Measurements from ENCODE around the gene EP400. TPM values are rescaled to one million over a fixed set of nuclear protein-coding genes. Genes with fewer than 3 reads are reported as not detected.
A peak's percentile ranks its signal among the peaks of the same experiment; 100 is the strongest.

Gene EP400
- total RNA-seq, 6 donors from 2014 or later = 21.7 to 61.8 (median 40.4) TPM

GRCh38 chr12:132111654-132112304 is 162.0 kb downstream of the EP400 start:
- Histone ChIP-seq H3K4me1 (no peaks in the 10 kb centered on the region), H3K36me3 (peaks cover 5 to 78% (median 44%) of the 10 kb centered on the region in 4 donors)
- no peak for ATAC-seq (ENCODE audit: low FRiP score in 2 of 2)

GRCh38 chr12:132114667-132115066 is 164.9 kb downstream of the EP400 start:
- no peaks in the 10 kb centered on the region for H3K4me1 ChIP-seq
- DNase-seq (no peak), ATAC-seq (ENCODE audit: low FRiP score in 2 of 2) (no peak)
- H3K27ac ChIP-seq = no peak overlapping the region
- TF ChIP-seq EP300 (IDR thresholded peaks at IDR 0.05) = no peak
- TF ChIP-seq, protein P1, sequence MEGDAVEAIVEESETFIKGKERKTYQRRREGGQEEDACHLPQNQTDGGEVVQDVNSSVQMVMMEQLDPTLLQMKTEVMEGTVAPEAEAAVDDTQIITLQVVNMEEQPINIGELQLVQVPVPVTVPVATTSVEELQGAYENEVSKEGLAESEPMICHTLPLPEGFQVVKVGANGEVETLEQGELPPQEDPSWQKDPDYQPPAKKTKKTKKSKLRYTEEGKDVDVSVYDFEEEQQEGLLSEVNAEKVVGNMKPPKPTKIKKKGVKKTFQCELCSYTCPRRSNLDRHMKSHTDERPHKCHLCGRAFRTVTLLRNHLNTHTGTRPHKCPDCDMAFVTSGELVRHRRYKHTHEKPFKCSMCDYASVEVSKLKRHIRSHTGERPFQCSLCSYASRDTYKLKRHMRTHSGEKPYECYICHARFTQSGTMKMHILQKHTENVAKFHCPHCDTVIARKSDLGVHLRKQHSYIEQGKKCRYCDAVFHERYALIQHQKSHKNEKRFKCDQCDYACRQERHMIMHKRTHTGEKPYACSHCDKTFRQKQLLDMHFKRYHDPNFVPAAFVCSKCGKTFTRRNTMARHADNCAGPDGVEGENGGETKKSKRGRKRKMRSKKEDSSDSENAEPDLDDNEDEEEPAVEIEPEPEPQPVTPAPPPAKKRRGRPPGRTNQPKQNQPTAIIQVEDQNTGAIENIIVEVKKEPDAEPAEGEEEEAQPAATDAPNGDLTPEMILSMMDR (IDR thresholded peaks at IDR 0.05) = no peak
- TF ChIP-seq POLR2AphosphoS5 (IDR thresholded peaks at IDR 0.05) = no peak
- TF ChIP-seq POLR2A (IDR thresholded peaks at IDR 0.05) = no peak
- H3K9me3 ChIP-seq = no peaks in the 10 kb centered on the region
- no peak overlapping the region for H3K4me3 ChIP-seq
- H3K27me3 ChIP-seq = no peaks in the 10 kb centered on the region
- 98% methylated on average over 5 of the region's 6 CpGs; no CpG with 5 or more reads in 1 of the 2 donors for WGBS, 2 donors
- peaks cover 5 to 77% (median 50%) of the 10 kb centered on the region in 4 donors for H3K36me3 ChIP-seq

More at GRCh38 chr12:132111654-132112304, 162.0 kb downstream of the EP400 start:
- no peaks in the 10 kb centered on the region for H3K9me3 ChIP-seq
- no peak for TF ChIP-seq POLR2AphosphoS5 (IDR thresholded peaks at IDR 0.05)
- no peak for TF ChIP-seq EP300 (IDR thresholded peaks at IDR 0.05)
- TF ChIP-seq, protein P1 (IDR thresholded peaks at IDR 0.05) = no peak
- TF ChIP-seq POLR2A (IDR thresholded peaks at IDR 0.05) = no peak
- WGBS, 2 donors = 93% methylated on average over 17 to 19 of the region's 19 CpGs
- no peaks in the 10 kb centered on the region for H3K27me3 ChIP-seq
- H3K27ac ChIP-seq = no peak overlapping the region
- DNase-seq = peak in 1 of 2 donors; percentile 48
- H3K4me3 ChIP-seq = no peak overlapping the region

DNA sequence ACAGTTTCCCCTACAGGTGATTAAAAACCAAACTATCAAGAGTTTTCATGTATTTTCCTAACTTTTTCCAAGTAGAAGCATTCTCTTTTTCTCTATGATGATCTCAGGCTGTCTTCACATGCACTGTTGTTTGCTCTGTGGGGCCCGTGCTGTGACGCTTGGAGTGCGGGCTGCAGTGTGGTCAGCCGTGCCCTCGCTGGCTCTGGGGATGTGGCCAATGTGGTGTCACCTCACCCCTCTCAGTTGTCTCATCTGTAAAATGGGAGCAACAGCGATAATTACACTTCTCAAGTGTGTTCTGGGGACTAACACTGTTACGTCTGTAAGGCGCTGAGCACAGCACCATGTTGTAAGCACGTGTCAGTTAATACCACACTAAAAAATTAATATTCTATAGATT is 165.8 kb downstream of the EP400 start:
- DNase-seq = no peak
- no peak for ATAC-seq (ENCODE audit: low FRiP score in 2 of 2)
- H3K4me3 ChIP-seq = no peak overlapping the region
- H3K27ac ChIP-seq = no peak overlapping the region
- no peaks in the 10 kb centered on the region for H3K9me3 ChIP-seq
- no peaks in the 10 kb centered on the region for H3K4me1 ChIP-seq
- TF ChIP-seq EP300 (IDR thresholded peaks at IDR 0.05) (no peak), POLR2AphosphoS5 (IDR thresholded peaks at IDR 0.05) (no peak), POLR2A (IDR thresholded peaks at IDR 0.05) (no peak)
- TF ChIP-seq, protein P1 (IDR thresholded peaks at IDR 0.05) = no peak
- H3K36me3 ChIP-seq = peaks cover 5 to 75% (median 47%) of the 10 kb centered on the region in 4 donors
- no peaks in the 10 kb centered on the region for H3K27me3 ChIP-seq
- WGBS, 2 donors = 92 to 98% methylated on average over 9 of the region's 9 CpGs

DNA sequence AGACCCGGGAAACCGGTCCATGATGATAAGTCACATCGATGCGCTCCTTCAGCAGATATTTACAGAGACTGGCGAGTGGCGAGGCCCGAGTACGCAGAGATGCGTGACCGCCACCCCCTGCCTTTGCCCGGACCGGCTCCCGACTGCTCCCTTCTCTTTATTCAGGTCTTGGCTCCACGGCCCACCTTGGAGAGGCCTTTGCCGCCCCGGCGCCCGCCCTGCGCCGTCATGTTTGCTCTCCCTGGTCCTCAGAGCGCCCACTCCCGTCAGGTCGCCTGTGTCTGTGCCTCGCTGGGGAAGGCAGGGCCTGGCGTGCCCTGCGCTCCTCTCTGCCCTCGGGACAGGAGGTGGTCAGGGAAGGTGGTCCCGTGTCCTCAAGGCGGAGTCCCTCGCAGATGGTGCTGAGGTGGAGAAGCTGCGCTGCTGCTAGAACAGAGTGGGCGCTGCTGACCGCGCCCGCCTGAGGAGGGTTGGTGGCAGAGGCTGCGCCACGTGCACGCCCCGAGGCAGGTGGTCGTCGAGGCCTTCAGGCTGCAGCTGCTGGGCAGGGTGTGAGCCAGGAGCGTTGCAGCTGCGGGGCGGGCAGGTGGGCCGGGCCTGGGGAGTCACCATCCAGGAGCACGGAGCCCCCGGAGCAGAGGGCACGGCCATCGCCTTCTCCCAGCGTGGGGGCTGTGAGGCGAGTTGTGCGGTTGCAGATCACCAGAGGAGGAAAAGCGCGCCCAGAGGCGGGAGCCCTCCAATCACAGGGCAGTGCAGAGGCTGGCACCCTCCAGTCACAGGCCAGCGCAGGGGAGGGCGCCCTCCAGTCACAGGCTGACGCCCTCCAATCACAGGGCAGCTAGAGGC is 167.2 kb downstream of the EP400 start:
- Histone ChIP-seq H3K27me3 (no peaks in the 10 kb centered on the region), H3K27ac (no peak overlapping the region), H3K36me3 (peaks cover 5 to 75% (median 52%) of the 10 kb centered on the region in 4 donors), H3K9me3 (no peaks in the 10 kb centered on the region), H3K4me1 (no peaks in the 10 kb centered on the region), H3K4me3 (no peak overlapping the region)
- TF ChIP-seq EP300 (IDR thresholded peaks at IDR 0.05) (no peak), POLR2A (IDR thresholded peaks at IDR 0.05) (no peak), POLR2AphosphoS5 (IDR thresholded peaks at IDR 0.05) (no peak)
- TF ChIP-seq, protein P1 (IDR thresholded peaks at IDR 0.05) = no peak
- WGBS, 2 donors = 97 to 99% methylated on average over 34 to 38 of the region's 58 CpGs
- DNase-seq (peak in 1 of 2 donors; percentile 84), ATAC-seq (ENCODE audit: low FRiP score in 2 of 2) (peak; percentile 28 to 29)

All from upper lobe of left lung (tissue), 6 donors.